GM23248 (cell line): ENCODE measurements around the gene RAB35. TPM values are rescaled to one million over a fixed set of nuclear protein-coding genes. Genes with fewer than 3 reads are reported as not detected.
A peak's percentile ranks its signal among the peaks of the same experiment; 100 is the strongest.

Source experiments
- DNase-seq: peaks from one replicate; pipeline ENCODE4 v3.0.0-alpha.2; 2015
- H2AFZ ChIP-seq: fragments of 200-600 bp; sonication (generic); 2 replicates; pipeline ENCODE4 v1.6.1; 2016; ENCODE audit warnings: antibody characterized with exemption
- H3F3A ChIP-seq: fragments of 200-600 bp; sonication (generic); 2 replicates; pipeline ENCODE4 v1.6.1; 2016; ENCODE audit warnings: mild to moderate bottlenecking, antibody characterized with exemption, mixed run types; ENCODE audit not compliant: insufficient read depth
- H3K27ac ChIP-seq: fragments of 200-600 bp; sonication (generic); 2 replicates; pipeline ENCODE4 v1.5.1; 2016; ENCODE audit warnings: mild to moderate bottlenecking
- H3K27me3 ChIP-seq: fragments of 200-600 bp; sonication (generic); replicated peaks from 2 replicates; pipeline ENCODE4 v1.6.1; 2016; ENCODE audit warnings: mild to moderate bottlenecking; ENCODE audit not compliant: insufficient read depth
- H3K36me3 ChIP-seq: fragments of 200-600 bp; sonication (generic); 2 replicates; pipeline ENCODE4 v1.6.1; 2016; ENCODE audit warnings: low read depth, mild to moderate bottlenecking
- H3K4me1 ChIP-seq: fragments of 200-600 bp; sonication (generic); 2 replicates; pipeline ENCODE4 v1.6.1; 2016; ENCODE audit warnings: mild to moderate bottlenecking; ENCODE audit not compliant: insufficient read depth
- H3K4me2 ChIP-seq: fragments of 200-600 bp; sonication (generic); one replicate; pipeline ENCODE4 v1.6.1; 2016; ENCODE audit warnings: mild to moderate bottlenecking; ENCODE audit not compliant: unreplicated experiment
- H3K4me3 ChIP-seq: fragments of 200-600 bp; sonication (generic); 2 replicates; pipeline ENCODE4 v1.5.1; 2016; ENCODE audit warnings: mild to moderate bottlenecking
- H3K79me2 ChIP-seq: fragments of 200-600 bp; sonication (generic); 2 replicates; pipeline ENCODE4 v1.6.1; 2016; ENCODE audit warnings: mild to moderate bottlenecking; ENCODE audit not compliant: insufficient read depth
- H3K9ac ChIP-seq: fragments of 200-600 bp; sonication (generic); 2 replicates; pipeline ENCODE4 v1.6.1; 2016; ENCODE audit warnings: mild to moderate bottlenecking
- H3K9me2 ChIP-seq: fragments of 200-600 bp; sonication (generic); 2 replicates; pipeline ENCODE4 v1.6.1; 2016; ENCODE audit warnings: mixed run types, mild to moderate bottlenecking, moderate library complexity; ENCODE audit not compliant: insufficient read depth
- H3K9me3 ChIP-seq: fragments of 200-600 bp; sonication (generic); one replicate; pipeline ENCODE4 v1.6.1; 2017; ENCODE audit warnings: low read depth
- H4K20me1 ChIP-seq: fragments of 200-600 bp; sonication (generic); 2 replicates; pipeline ENCODE4 v1.6.0; 2016; ENCODE audit not compliant: insufficient read depth
- EZH2 ChIP-seq: fragments of 200-600 bp; sonication (generic); IDR thresholded peaks from 2 replicates; pipeline ENCODE4 v1.6.1; 2018; ENCODE audit warnings: antibody characterized with exemption, mild to moderate bottlenecking; ENCODE audit not compliant: insufficient read depth, poor library complexity, severe bottlenecking
- EZH2phosphoT487 ChIP-seq: fragments of 200-600 bp; sonication (generic); IDR thresholded peaks from 2 replicates; pipeline ENCODE4 v1.6.1; 2018; ENCODE audit warnings: antibody characterized with exemption, moderate library complexity, mild to moderate bottlenecking, low read depth; ENCODE audit not compliant: insufficient read depth
- WGBS, 2 experiments: methylation state at CpG; one replicate each; pipeline ENCODE4 v1.1.6; 2015 to 2017; ENCODE audit warnings: low lambda C conversion rate in 2 of 2, low coverage in 1 of 2; ENCODE audit errors: missing lambda C conversion rate in 2 of 2; 5-methylcytosine and 5-hydroxymethylcytosine counted together
- in situ Hi-C: fragments of 300-500 bp; cut with MboI; formaldehyde crosslinking; loops from 2 replicates; pipeline ENCODE4 v1.15.0; 2020
- polyA plus RNA-seq: library from polyadenylated mRNA; unstranded; fragments of >200 nt; fragmentation: Nextera tagmentation; extraction: Ambion mirVana; gene quantifications from 2 replicates; pipeline ENCODE4 v1.2.1, GENCODE V29; 2016
- total RNA-seq: library from RNA; depleted of rRNA; stranded (reverse); fragments of >200 nt; shearing (Covaris generic); gene quantifications from 2 replicates; pipeline ENCODE4 v1.2.3, GENCODE V29; 2014

The RAB35 gene
- total and polyA plus RNA-seq, 2 experiments from 2014 or later = 28.7 to 37.1 TPM

DNA sequence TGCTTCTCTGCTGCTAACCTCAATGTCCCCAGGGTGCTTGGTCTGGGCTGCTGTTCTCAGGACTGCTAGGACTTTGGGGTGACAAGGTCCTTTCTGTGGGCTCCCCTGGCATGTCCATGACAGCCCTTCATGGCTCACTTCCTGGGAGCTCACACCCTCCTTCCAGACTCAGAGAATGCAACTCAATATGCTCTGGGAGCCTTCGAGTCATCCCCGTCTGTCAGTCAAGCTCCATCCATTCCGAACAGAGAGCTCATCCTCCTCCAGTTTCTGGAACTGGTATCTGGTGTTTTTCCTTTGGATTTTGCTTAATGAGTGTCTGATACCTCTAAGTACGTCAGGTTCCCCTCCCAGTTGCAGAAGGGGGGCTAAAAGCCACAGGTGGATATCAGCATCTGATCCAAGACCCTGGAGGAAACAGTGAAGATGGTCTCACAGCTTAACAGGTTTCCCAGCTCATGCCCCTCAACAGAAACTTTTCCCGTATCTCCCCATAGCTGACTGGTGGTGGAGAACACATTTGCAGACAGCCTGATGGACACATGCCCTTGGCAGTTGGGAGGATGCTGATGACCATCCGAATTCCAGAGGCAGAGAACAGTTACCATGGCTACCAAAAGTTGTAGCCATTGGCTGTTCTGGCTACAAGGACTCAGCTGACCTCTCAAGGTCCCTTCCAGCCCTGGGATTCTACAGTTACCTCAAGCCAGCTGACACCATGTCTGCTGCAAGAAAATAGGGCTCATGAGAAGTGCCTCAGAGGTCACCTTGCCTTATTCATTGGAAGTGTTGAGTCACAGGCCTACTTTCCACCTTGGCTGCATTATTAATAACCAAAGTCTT is 9.5 kb upstream of the RAB35 start:
- TF ChIP-seq EZH2 = no peak
- no peak for TF ChIP-seq EZH2phosphoT487
- peaks cover 39% of the 10 kb centered on the region for H3F3A ChIP-seq
- no peaks in the 10 kb centered on the region for H3K79me2 ChIP-seq
- peaks cover 38% of the 10 kb centered on the region for H3K36me3 ChIP-seq
- no peaks in the 10 kb centered on the region for H3K27me3 ChIP-seq
- no peaks in the 10 kb centered on the region for H4K20me1 ChIP-seq
- DNase-seq = peak; percentile 52
- in situ Hi-C loops = no loop called here
- H3K9ac ChIP-seq = no peak overlapping the region
- no peaks in the 10 kb centered on the region for H3K9me2 ChIP-seq
- H2AFZ ChIP-seq = no peak overlapping the region
- 0 out of 2 replicates have a peak, but pooled peaks cover 4% of the 10 kb centered on the region for H3K4me1 ChIP-seq
- H3K4me2 ChIP-seq = no peak overlapping the region
- H3K27ac ChIP-seq = peak overlapping the region; percentile 25
- no peak overlapping the region for H3K4me3 ChIP-seq
- H3K9me3 ChIP-seq = no peaks in the 10 kb centered on the region
- WGBS, 2 experiments = 58 to 70% methylated on average over 6 of the region's 6 CpGs

- Histone ChIP-seq H3K79me2 (0 out of 2 replicates have a peak, but pooled peaks cover 3% of the 10 kb centered on the region), H2AFZ (no peak overlapping the region), H3K27ac (no peak overlapping the region), H3K27me3 (no peaks in the 10 kb centered on the region), H4K20me1 (no peaks in the 10 kb centered on the region), H3K4me2 (no peak overlapping the region), H3K4me1 (peaks cover 9% of the 10 kb centered on the region), H3K9me3 (no peaks in the 10 kb centered on the region), H3K4me3 (no peak overlapping the region), H3K9me2 (no peaks in the 10 kb centered on the region), H3K36me3 (peaks cover 35% of the 10 kb centered on the region), H3K9ac (no peak overlapping the region), H3F3A (peaks cover 49% of the 10 kb centered on the region)
- WGBS, 2 experiments = 96 to 98% methylated on average over 4 of the region's 4 CpGs
- TF ChIP-seq EZH2phosphoT487 (no peak), EZH2 (no peak)
- in situ Hi-C loops = no loop called here
- no peak for DNase-seq
Observed at GRCh38 chr12:120125029-120125428, 8.5 kb upstream of the RAB35 start.

DNA sequence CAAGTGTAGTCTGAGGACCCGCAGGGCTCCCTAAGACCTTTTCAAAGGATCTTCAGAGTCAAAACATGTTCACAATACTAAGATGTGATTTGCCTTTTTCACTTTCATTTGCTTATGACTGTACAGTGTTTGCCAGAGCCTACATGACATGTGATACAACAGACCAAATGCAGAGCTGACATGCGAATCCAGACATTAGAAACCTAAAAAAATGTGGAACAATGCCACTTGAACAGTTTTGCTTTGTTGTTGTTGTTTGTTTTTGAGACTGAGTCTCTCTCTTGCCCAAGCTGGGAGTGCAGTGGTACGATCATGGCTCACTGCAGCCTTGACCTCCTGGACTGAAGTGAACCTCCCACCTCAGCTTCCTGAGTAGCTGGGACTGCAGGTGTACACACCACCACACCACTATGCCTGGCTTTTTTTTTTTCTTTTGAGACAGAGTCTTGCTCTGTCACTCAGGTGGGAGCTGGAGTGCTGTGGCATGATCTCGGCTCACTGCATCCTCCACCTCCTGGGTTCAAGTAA is 5.3 kb upstream of the RAB35 start:
- no peak overlapping the region for H2AFZ ChIP-seq
- in situ Hi-C loops = no loop called here
- no peak overlapping the region for H3K9ac ChIP-seq
- TF ChIP-seq EZH2phosphoT487 (no peak), EZH2 (no peak)
- peak; percentile 13 for DNase-seq
- no peak overlapping the region for H3K4me2 ChIP-seq
- peaks cover 11% of the 10 kb centered on the region for H3K36me3 ChIP-seq
- no peaks in the 10 kb centered on the region for H3K9me3 ChIP-seq
- no peaks in the 10 kb centered on the region for H3K9me2 ChIP-seq
- peaks cover 61% of the 10 kb centered on the region for H3F3A ChIP-seq
- H4K20me1 ChIP-seq = no peaks in the 10 kb centered on the region
- 67 to 81% methylated on average over 4 of the region's 4 CpGs for WGBS, 2 experiments
- H3K27me3 ChIP-seq = no peaks in the 10 kb centered on the region
- H3K4me3 ChIP-seq = no peak overlapping the region
- H3K4me1 ChIP-seq = peaks cover 27% of the 10 kb centered on the region
- peaks cover 15% of the 10 kb centered on the region for H3K79me2 ChIP-seq
- no peak overlapping the region for H3K27ac ChIP-seq

GRCh38 chr12:120121343-120121742 is 4.8 kb upstream of the RAB35 start:
- H3K36me3 ChIP-seq = peaks cover 10% of the 10 kb centered on the region; the same call in 1 of the 2 replicates
- H3K9me3 ChIP-seq = no peaks in the 10 kb centered on the region
- no peaks in the 10 kb centered on the region for H3K9me2 ChIP-seq
- H3K27me3 ChIP-seq = no peaks in the 10 kb centered on the region
- no peaks in the 10 kb centered on the region for H4K20me1 ChIP-seq
- 49 to 55% methylated on average over 2 of the region's 2 CpGs for WGBS, 2 experiments
- H3K79me2 ChIP-seq = peaks cover 15% of the 10 kb centered on the region
- in situ Hi-C loops = no loop called here
- H3K27ac ChIP-seq = no peak overlapping the region
- no peak overlapping the region for H3K9ac ChIP-seq
- TF ChIP-seq EZH2 (no peak), EZH2phosphoT487 (no peak)
- H2AFZ ChIP-seq = no peak overlapping the region
- no peak overlapping the region for H3K4me3 ChIP-seq
- DNase-seq = no peak
- H3F3A ChIP-seq = peaks cover 57% of the 10 kb centered on the region
- H3K4me2 ChIP-seq = no peak overlapping the region
- peaks cover 23% of the 10 kb centered on the region for H3K4me1 ChIP-seq
